ENCODE data around the gene FAM168B.

DNA sequence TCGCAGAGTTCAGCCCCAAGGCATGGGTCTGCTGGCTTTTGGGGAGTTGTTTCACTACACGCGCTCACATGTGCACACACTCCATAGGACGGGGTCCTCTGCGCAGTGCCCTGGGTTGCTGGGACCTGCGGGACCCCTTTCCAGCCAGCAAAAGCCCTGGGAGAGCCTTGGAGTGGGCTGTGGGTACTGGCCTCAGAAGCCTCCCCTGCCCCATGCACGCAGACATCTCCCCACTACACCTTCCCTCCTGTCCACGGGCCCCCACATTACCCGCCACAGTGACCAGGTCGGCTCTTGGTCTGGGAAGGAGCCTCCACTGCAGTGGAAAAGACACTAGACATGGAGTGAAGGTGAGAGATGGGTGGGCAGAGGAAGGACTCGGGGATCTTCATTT is 48.5 kb downstream of the FAM168B start:
- TF ChIP-seq CTCF (IDR thresholded peaks at IDR 0.05) (no peak), POLR2A (IDR thresholded peaks at IDR 0.05) (no peak)
